H1 (cell line): ENCODE results near the gene EPB41L2. TPM values are rescaled to one million over a fixed set of nuclear protein-coding genes. Genes with fewer than 3 reads are reported as not detected.

ENCODE experiments used
- EZH2 ChIP-seq: fragments of 200-600 bp; sonication (generic); IDR thresholded peaks from 2 replicates; pipeline ENCODE4 v1.7.1; 2012; ENCODE audit warnings: low read depth, mild to moderate bottlenecking, moderate library complexity, low read length, inconsistent platforms; ENCODE audit not compliant: severe bottlenecking
- GABPA ChIP-seq: IDR thresholded peaks from 2 replicates; pipeline ENCODE4 v1.6.1; 2011; ENCODE audit warnings: mild to moderate bottlenecking, low read length, moderate library complexity, borderline replicate concordance; ENCODE audit not compliant: insufficient read depth
- HDAC2 ChIP-seq, 2 experiments: fragments of 300-600 bp in 1 of 2; sonication (generic) in 1 of 2; IDR thresholded peaks; 2 replicates each; pipeline ENCODE4 v1.6.1; 2011 to 2012; ENCODE audit warnings: low read depth in 2 of 2, low read length in 2 of 2, mild to moderate bottlenecking in 2 of 2, moderate library complexity in 2 of 2, borderline replicate concordance in 1 of 2, inconsistent platforms in 1 of 2
- HDAC6 ChIP-seq: IDR thresholded peaks from one replicate; pipeline ENCODE4 v1.7.1; 2012; ENCODE audit warnings: low read depth, mild to moderate bottlenecking, inconsistent platforms, low read length, moderate library complexity
- JUN ChIP-seq: IDR thresholded peaks from 2 replicates; pipeline ENCODE4 v1.6.1; 2011; ENCODE audit warnings: low read depth, mild to moderate bottlenecking, improper control_type of control experiment, low read length
- RAD21 ChIP-seq, 2 experiments: IDR thresholded peaks in 1 of 2; conservative IDR thresholded peaks in 1 of 2; 2 replicates each; pipeline ENCODE4 v1.6.1; 2011; ENCODE audit warnings: low read depth in 2 of 2, low read length in 2 of 2, improper control_type of control experiment in 1 of 2, inconsistent platforms in 1 of 2, mild to moderate bottlenecking in 1 of 2, moderate library complexity in 1 of 2
- RBBP5 ChIP-seq: IDR thresholded peaks from 2 replicates; pipeline ENCODE4 v1.7.1; 2012; ENCODE audit warnings: low read depth, mild to moderate bottlenecking, inconsistent platforms, low read length, moderate library complexity, borderline replicate concordance
- TBP ChIP-seq: IDR thresholded peaks from 2 replicates; pipeline ENCODE4 v1.6.1; 2011; ENCODE audit warnings: low read depth, low read length, improper control_type of control experiment
- TCF12 ChIP-seq: IDR thresholded peaks from 2 replicates; pipeline ENCODE4 v1.6.1; 2011; ENCODE audit warnings: low read depth, mild to moderate bottlenecking, low read length
- ZNF274 ChIP-seq: IDR thresholded peaks from 2 replicates; pipeline ENCODE4 v1.7.0; 2012; ENCODE audit warnings: low read length, borderline replicate concordance; ENCODE audit errors: extremely low read depth
- polyA plus RNA-seq, 7 experiments: library from polyadenylated mRNA; depleted of rRNA in 3 of 7; stranded (reverse) in 5 of 7; unstranded in 2 of 7; fragments of >200 nt in 5 of 7; fragments of 200-250 nt in 2 of 7; gene quantifications; 1 replicate in 5 of 7; 2 replicates in 1 of 7; 4 replicates in 1 of 7; pipeline versions ENCODE4 v1.2.1 to v1.2.3, GENCODE V29; 2011 to 2013; ENCODE audit warnings: missing spikeins in 2 of 7, mixed read lengths in 2 of 7
- total RNA-seq: library from RNA; stranded (reverse); fragmentation: NEBNext Ultra II Directional; extraction: Animal tissue kit (Norgen Biotek cat#: 25700); gene quantifications from 2 replicates; pipeline ENCODE4 v1.2.1, GENCODE V29; 2021
- TF ChIP-seq, protein P1 (sequence below): fragments of 300-600 bp; sonication (generic); IDR thresholded peaks from 2 replicates; pipeline ENCODE4 v1.7.1; 2012; ENCODE audit warnings: low read length, moderate library complexity, mild to moderate bottlenecking, inconsistent platforms; ENCODE audit not compliant: insufficient replicate concordance

EPB41L2 gene
- total and polyA plus RNA-seq, 2 of the 8 experiments (the other 6 are each of a cell fraction or from before 2014, with no cell fraction given): 22.5 to 123 TPM

DNA sequence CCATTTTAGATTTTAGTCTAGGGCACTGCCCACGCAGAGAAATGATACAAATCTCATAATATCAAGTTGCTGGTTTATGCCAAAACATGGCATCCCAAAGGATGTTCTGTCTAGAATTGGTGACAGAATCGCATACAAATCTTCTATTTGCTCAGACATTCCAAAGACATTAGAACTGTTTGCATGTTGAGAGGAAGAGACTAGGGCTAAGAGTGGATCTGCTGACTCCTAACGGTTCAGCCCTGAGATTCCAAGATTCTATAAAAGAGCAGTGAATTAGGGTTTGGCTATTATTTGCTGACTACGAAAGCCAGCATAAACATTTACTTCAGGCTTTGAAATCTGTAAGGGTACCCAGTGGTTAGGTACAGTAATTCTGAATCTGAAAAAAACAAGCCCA is 3.6 kb downstream of the EPB41L2 start (continued):
- TF ChIP-seq, protein P1, sequence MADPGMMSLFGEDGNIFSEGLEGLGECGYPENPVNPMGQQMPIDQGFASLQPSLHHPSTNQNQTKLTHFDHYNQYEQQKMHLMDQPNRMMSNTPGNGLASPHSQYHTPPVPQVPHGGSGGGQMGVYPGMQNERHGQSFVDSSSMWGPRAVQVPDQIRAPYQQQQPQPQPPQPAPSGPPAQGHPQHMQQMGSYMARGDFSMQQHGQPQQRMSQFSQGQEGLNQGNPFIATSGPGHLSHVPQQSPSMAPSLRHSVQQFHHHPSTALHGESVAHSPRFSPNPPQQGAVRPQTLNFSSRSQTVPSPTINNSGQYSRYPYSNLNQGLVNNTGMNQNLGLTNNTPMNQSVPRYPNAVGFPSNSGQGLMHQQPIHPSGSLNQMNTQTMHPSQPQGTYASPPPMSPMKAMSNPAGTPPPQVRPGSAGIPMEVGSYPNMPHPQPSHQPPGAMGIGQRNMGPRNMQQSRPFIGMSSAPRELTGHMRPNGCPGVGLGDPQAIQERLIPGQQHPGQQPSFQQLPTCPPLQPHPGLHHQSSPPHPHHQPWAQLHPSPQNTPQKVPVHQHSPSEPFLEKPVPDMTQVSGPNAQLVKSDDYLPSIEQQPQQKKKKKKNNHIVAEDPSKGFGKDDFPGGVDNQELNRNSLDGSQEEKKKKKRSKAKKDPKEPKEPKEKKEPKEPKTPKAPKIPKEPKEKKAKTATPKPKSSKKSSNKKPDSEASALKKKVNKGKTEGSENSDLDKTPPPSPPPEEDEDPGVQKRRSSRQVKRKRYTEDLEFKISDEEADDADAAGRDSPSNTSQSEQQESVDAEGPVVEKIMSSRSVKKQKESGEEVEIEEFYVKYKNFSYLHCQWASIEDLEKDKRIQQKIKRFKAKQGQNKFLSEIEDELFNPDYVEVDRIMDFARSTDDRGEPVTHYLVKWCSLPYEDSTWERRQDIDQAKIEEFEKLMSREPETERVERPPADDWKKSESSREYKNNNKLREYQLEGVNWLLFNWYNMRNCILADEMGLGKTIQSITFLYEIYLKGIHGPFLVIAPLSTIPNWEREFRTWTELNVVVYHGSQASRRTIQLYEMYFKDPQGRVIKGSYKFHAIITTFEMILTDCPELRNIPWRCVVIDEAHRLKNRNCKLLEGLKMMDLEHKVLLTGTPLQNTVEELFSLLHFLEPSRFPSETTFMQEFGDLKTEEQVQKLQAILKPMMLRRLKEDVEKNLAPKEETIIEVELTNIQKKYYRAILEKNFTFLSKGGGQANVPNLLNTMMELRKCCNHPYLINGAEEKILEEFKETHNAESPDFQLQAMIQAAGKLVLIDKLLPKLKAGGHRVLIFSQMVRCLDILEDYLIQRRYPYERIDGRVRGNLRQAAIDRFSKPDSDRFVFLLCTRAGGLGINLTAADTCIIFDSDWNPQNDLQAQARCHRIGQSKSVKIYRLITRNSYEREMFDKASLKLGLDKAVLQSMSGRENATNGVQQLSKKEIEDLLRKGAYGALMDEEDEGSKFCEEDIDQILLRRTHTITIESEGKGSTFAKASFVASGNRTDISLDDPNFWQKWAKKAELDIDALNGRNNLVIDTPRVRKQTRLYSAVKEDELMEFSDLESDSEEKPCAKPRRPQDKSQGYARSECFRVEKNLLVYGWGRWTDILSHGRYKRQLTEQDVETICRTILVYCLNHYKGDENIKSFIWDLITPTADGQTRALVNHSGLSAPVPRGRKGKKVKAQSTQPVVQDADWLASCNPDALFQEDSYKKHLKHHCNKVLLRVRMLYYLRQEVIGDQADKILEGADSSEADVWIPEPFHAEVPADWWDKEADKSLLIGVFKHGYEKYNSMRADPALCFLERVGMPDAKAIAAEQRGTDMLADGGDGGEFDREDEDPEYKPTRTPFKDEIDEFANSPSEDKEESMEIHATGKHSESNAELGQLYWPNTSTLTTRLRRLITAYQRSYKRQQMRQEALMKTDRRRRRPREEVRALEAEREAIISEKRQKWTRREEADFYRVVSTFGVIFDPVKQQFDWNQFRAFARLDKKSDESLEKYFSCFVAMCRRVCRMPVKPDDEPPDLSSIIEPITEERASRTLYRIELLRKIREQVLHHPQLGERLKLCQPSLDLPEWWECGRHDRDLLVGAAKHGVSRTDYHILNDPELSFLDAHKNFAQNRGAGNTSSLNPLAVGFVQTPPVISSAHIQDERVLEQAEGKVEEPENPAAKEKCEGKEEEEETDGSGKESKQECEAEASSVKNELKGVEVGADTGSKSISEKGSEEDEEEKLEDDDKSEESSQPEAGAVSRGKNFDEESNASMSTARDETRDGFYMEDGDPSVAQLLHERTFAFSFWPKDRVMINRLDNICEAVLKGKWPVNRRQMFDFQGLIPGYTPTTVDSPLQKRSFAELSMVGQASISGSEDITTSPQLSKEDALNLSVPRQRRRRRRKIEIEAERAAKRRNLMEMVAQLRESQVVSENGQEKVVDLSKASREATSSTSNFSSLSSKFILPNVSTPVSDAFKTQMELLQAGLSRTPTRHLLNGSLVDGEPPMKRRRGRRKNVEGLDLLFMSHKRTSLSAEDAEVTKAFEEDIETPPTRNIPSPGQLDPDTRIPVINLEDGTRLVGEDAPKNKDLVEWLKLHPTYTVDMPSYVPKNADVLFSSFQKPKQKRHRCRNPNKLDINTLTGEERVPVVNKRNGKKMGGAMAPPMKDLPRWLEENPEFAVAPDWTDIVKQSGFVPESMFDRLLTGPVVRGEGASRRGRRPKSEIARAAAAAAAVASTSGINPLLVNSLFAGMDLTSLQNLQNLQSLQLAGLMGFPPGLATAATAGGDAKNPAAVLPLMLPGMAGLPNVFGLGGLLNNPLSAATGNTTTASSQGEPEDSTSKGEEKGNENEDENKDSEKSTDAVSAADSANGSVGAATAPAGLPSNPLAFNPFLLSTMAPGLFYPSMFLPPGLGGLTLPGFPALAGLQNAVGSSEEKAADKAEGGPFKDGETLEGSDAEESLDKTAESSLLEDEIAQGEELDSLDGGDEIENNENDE: no peak
- TF ChIP-seq HDAC6 (no peak), JUN (no peak), ZNF274 (no peak), EZH2 (no peak), RBBP5 (no peak), TBP (no peak), TCF12 (no peak), GABPA (no peak), RAD21 (IDR thresholded peaks at IDR 0.05 in 1 of 2, conservative IDR thresholded peaks at IDR 0.05 in 1 of 2; ENCODE audit: low read depth in 2 of 2, low read length in 2 of 2) (no peak), HDAC2 (IDR thresholded peaks at IDR 0.05; ENCODE audit: borderline replicate concordance in 1 of 2, low read depth in 2 of 2, low read length in 2 of 2) (no peak)
